KMS-11 (cell line): ENCODE results near the gene CASS4.
A peak's percentile ranks its signal among the peaks of the same experiment; 100 is the strongest.

Experiments used
- H2AFZ ChIP-seq: fragments of 200-600 bp; sonication (generic); 2 replicates; pipeline ENCODE4 v1.6.1; 2016; ENCODE audit warnings: antibody characterized with exemption, mixed run types, low read depth
- H3K27ac ChIP-seq: fragments of 200-600 bp; sonication (generic); 2 replicates; pipeline ENCODE4 v1.6.1; 2016; ENCODE audit warnings: mild to moderate bottlenecking, mixed run types
- H3K27me3 ChIP-seq: fragments of 200-600 bp; sonication (generic); 2 replicates; pipeline ENCODE4 v1.6.1; 2017; ENCODE audit warnings: mild to moderate bottlenecking, low read depth, mixed run types, moderate library complexity; ENCODE audit not compliant: insufficient read depth
- H3K36me3 ChIP-seq: fragments of 200-600 bp; sonication (generic); 2 replicates; pipeline ENCODE4 v1.6.1; 2017; ENCODE audit warnings: mild to moderate bottlenecking, mixed run types; ENCODE audit not compliant: insufficient read depth
- H3K4me1 ChIP-seq: fragments of 200-600 bp; sonication (generic); 2 replicates; pipeline ENCODE4 v1.6.1; 2016; ENCODE audit warnings: mild to moderate bottlenecking, low read depth, mixed run types; ENCODE audit not compliant: poor library complexity, severe bottlenecking
- H3K4me2 ChIP-seq: fragments of 200-600 bp; sonication (generic); 2 replicates; pipeline ENCODE4 v1.7.0; 2016; ENCODE audit warnings: mild to moderate bottlenecking, mixed run types
- H3K4me3 ChIP-seq: fragments of 200-600 bp; sonication (generic); IDR thresholded peaks from 2 replicates; pipeline ENCODE4 v1.6.1; 2017; ENCODE audit warnings: low read depth, low read length, mixed read lengths; ENCODE audit not compliant: insufficient read depth
- H3K79me2 ChIP-seq: fragments of 200-600 bp; sonication (generic); 2 replicates; pipeline ENCODE4 v1.6.1; 2016; ENCODE audit warnings: low read depth, mixed run types; ENCODE audit not compliant: insufficient read depth
- H3K9ac ChIP-seq: fragments of 200-600 bp; sonication (generic); 2 replicates; pipeline ENCODE4 v1.6.1; 2016; ENCODE audit warnings: mild to moderate bottlenecking, mixed run types
- H4K20me1 ChIP-seq: fragments of 200-600 bp; sonication (generic); 2 replicates; pipeline ENCODE4 v1.6.1; 2016; ENCODE audit warnings: mild to moderate bottlenecking, mixed run types; ENCODE audit not compliant: insufficient read depth
- CTCF ChIP-seq: fragments of 200-600 bp; sonication (generic); conservative IDR thresholded peaks from 2 replicates; pipeline ENCODE4 v1.6.1; 2017; ENCODE audit warnings: low read depth, mild to moderate bottlenecking, antibody characterized with exemption, low read length, moderate library complexity, mixed read lengths

The CASS4 gene

GRCh38 chr20:56442389-56443365, 30.6 kb downstream of the CASS4 start:
- H3K27ac ChIP-seq: no peak overlapping the region
- H4K20me1 ChIP-seq: no peaks in the 10 kb centered on the region
- H3K4me3 ChIP-seq: no peak overlapping the region
- TF ChIP-seq CTCF: no peak
- no peaks in the 10 kb centered on the region for H3K27me3 ChIP-seq
- H2AFZ ChIP-seq: peak overlapping the region; percentile 24; the same call in 1 of the 2 replicates
- H3K79me2 ChIP-seq: no peaks in the 10 kb centered on the region
- H3K4me1 ChIP-seq: peaks cover 47% of the 10 kb centered on the region
- no peak overlapping the region for H3K9ac ChIP-seq
- peak overlapping the region; percentile 41; the same call in 1 of the 2 replicates for H3K4me2 ChIP-seq
- no peaks in the 10 kb centered on the region for H3K36me3 ChIP-seq

GRCh38 chr20:56443654-56444540, 31.8 kb downstream of the CASS4 start:
- no peak overlapping the region for H3K9ac ChIP-seq
- no peaks in the 10 kb centered on the region for H3K27me3 ChIP-seq
- H3K4me2 ChIP-seq: no peak overlapping the region
- no peaks in the 10 kb centered on the region for H3K79me2 ChIP-seq
- H2AFZ ChIP-seq: no peak overlapping the region
- no peaks in the 10 kb centered on the region for H3K36me3 ChIP-seq
- no peak overlapping the region for H3K27ac ChIP-seq
- no peaks in the 10 kb centered on the region for H4K20me1 ChIP-seq
- TF ChIP-seq CTCF: no peak
- H3K4me3 ChIP-seq: no peak overlapping the region
- H3K4me1 ChIP-seq: peaks cover 42% of the 10 kb centered on the region

- Histone ChIP-seq H3K4me2 (no peak overlapping the region), H3K27ac (no peak overlapping the region), H3K4me1 (peaks cover 29% of the 10 kb centered on the region), H3K4me3 (no peak overlapping the region), H3K79me2 (no peaks in the 10 kb centered on the region), H3K9ac (no peak overlapping the region), H2AFZ (no peak overlapping the region), H3K27me3 (no peaks in the 10 kb centered on the region), H3K36me3 (no peaks in the 10 kb centered on the region), H4K20me1 (no peaks in the 10 kb centered on the region)
- no peak for TF ChIP-seq CTCF
Measured at GRCh38 chr20:56445130-56445529, 33.1 kb downstream of the CASS4 start.

- Histone ChIP-seq H3K79me2 (no peaks in the 10 kb centered on the region), H3K4me3 (no peak overlapping the region), H3K4me1 (peaks cover 25% of the 10 kb centered on the region), H4K20me1 (no peaks in the 10 kb centered on the region), H3K27me3 (no peaks in the 10 kb centered on the region), H3K9ac (no peak overlapping the region), H3K4me2 (no peak overlapping the region), H2AFZ (no peak overlapping the region), H3K36me3 (no peaks in the 10 kb centered on the region), H3K27ac (no peak overlapping the region)
- TF ChIP-seq CTCF: no peak
Measured at GRCh38 chr20:56445540-56445939, 33.5 kb downstream of the CASS4 start.
